Upper lobe of right lung (tissue), 1 donor: ENCODE results near the gene KIF14. TPM values are rescaled to one million over a fixed set of nuclear protein-coding genes. Genes with fewer than 3 reads are reported as not detected.

Experiments used
- ATAC-seq: fragments of 200-7000 bp; cut with Tn5 transposase; one replicate; pipeline ENCODE4 v1.9.1; 2020; ENCODE audit warnings: mild to moderate bottlenecking, moderate library complexity
- DNase-seq: peaks from one replicate; pipeline ENCODE4 v3.0.0-alpha.2; 2020
- H3K27ac ChIP-seq: fragments of 200-600 bp; one replicate; pipeline ENCODE4 v1.8.0; 2022
- H3K27me3 ChIP-seq: fragments of 200-600 bp; one replicate; pipeline ENCODE4 v1.8.0; 2022; ENCODE audit warnings: mild to moderate bottlenecking
- H3K36me3 ChIP-seq: fragments of 200-600 bp; one replicate; pipeline ENCODE4 v1.8.0; 2022
- H3K4me1 ChIP-seq: fragments of 200-600 bp; one replicate; pipeline ENCODE4 v1.8.0; 2022
- H3K4me3 ChIP-seq: fragments of 200-600 bp; one replicate; pipeline ENCODE4 v1.8.0; 2022; ENCODE audit warnings: mild to moderate bottlenecking
- H3K9me3 ChIP-seq: fragments of 200-600 bp; one replicate; pipeline ENCODE4 v1.8.0; 2022
- CTCF ChIP-seq: fragments of 200-600 bp; IDR thresholded peaks from one replicate; pipeline ENCODE4 v1.8.0; 2022; ENCODE audit warnings: antibody characterized with exemption
- intact Hi-C: fragments of 100-400 bp; cut with DNase I; formaldehyde crosslinking; loops from one replicate; pipeline ENCODE4 v1.11.0; 2022
- total RNA-seq: library from RNA; stranded (reverse); fragmentation: NEBNext Ultra II Directional; extraction: Animal tissue kit (Norgen Biotek cat#: 25700); gene quantifications from one replicate; pipeline ENCODE4 v1.2.1, GENCODE V29; 2021
- donor health status: DM: no; HTN: yes; CAD: no; lungs with severe emphysema.

KIF14 gene
- total RNA-seq, 1 donor from 2014 or later, result 0.23 TPM

- intact Hi-C loops, result no loop called here
- no peak overlapping the region for H3K27ac ChIP-seq
- no peaks in the 10 kb centered on the region for H3K27me3 ChIP-seq
- ATAC-seq, result no peak
- DNase-seq, result no peak
- no peak overlapping the region for H3K4me3 ChIP-seq
- no peaks in the 10 kb centered on the region for H3K9me3 ChIP-seq
- no peaks in the 10 kb centered on the region for H3K4me1 ChIP-seq
- peaks cover 46% of the 10 kb centered on the region for H3K36me3 ChIP-seq
- TF ChIP-seq CTCF, result no peak
Measured at GRCh38 chr1:200652378-200652777, 31.8 kb upstream of the KIF14 start.

- H3K9me3 ChIP-seq, result no peaks in the 10 kb centered on the region
- ATAC-seq (no peak), DNase-seq (no peak)
- no peak overlapping the region for H3K27ac ChIP-seq
- no peak overlapping the region for H3K4me3 ChIP-seq
- H3K36me3 ChIP-seq, result peaks cover 53% of the 10 kb centered on the region
- intact Hi-C loops, result no loop called here
- no peak for TF ChIP-seq CTCF
- no peaks in the 10 kb centered on the region for H3K27me3 ChIP-seq
- no peaks in the 10 kb centered on the region for H3K4me1 ChIP-seq
Measured at GRCh38 chr1:200646515-200646914, 26.0 kb upstream of the KIF14 start.

DNA sequence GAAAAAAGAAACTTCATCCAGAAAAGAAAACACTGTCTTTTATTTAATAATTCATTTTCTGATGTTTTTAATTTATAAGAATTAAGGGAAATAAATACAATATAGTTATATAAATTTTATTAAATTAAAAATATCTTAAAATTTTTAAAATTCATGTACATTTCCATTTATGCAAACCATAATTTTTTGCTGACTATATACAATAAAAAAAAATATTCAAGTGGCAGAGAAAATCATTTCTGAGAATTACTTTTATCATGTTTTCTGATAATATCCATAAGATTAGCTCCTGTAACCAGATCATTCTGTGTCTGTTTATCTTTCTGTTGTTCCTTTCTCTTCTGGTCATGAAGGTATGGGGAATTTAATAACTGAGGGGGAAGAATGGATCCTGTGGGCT is 23.5 kb upstream of the KIF14 start:
- no peak for DNase-seq
- Histone ChIP-seq H3K27me3 (no peaks in the 10 kb centered on the region), H3K4me1 (peaks cover 5% of the 10 kb centered on the region), H3K27ac (no peak overlapping the region), H3K4me3 (no peak overlapping the region), H3K9me3 (no peaks in the 10 kb centered on the region), H3K36me3 (peaks cover 40% of the 10 kb centered on the region)
- ATAC-seq, result no peak
- no peak for TF ChIP-seq CTCF
- intact Hi-C loops, result no loop called here

DNA sequence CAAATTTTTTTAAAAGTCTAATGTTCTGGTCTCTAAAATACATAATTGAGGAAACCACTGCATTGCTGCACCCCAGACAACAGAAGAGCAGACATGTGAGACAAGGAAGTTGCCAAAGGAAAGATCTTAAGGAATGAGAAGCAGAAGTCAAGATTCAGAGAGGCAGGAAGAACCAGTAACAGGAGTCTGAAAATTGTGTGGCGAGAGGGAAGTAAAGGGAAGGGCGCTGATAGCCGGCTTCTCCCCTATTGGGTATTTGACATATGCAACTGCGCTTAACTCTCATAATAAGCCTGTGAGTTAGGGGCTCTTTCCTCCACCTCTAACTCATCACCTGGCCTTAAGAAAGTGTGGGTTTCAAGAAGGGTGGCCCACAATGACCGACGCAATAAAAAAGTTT is 21.9 kb upstream of the KIF14 start:
- no peak for TF ChIP-seq CTCF
- DNase-seq (no peak), ATAC-seq (peak; percentile 83)
- no peaks in the 10 kb centered on the region for H3K9me3 ChIP-seq
- peak overlapping the region; percentile 25 for H3K27ac ChIP-seq
- H3K4me3 ChIP-seq, result no peak overlapping the region
- H3K4me1 ChIP-seq, result peaks cover 5% of the 10 kb centered on the region
- intact Hi-C loops, result no loop called here
- no peaks in the 10 kb centered on the region for H3K27me3 ChIP-seq
- peaks cover 30% of the 10 kb centered on the region for H3K36me3 ChIP-seq

GRCh38 chr1:200640963-200641401 is 20.4 kb upstream of the KIF14 start:
- Histone ChIP-seq H3K9me3 (no peaks in the 10 kb centered on the region), H3K4me1 (peaks cover 5% of the 10 kb centered on the region), H3K36me3 (peaks cover 22% of the 10 kb centered on the region), H3K27ac (no peak overlapping the region), H3K4me3 (no peak overlapping the region), H3K27me3 (no peaks in the 10 kb centered on the region)
- DNase-seq, result no peak
- no peak for TF ChIP-seq CTCF
- no peak for ATAC-seq
- intact Hi-C loops, result no loop called here

DNA sequence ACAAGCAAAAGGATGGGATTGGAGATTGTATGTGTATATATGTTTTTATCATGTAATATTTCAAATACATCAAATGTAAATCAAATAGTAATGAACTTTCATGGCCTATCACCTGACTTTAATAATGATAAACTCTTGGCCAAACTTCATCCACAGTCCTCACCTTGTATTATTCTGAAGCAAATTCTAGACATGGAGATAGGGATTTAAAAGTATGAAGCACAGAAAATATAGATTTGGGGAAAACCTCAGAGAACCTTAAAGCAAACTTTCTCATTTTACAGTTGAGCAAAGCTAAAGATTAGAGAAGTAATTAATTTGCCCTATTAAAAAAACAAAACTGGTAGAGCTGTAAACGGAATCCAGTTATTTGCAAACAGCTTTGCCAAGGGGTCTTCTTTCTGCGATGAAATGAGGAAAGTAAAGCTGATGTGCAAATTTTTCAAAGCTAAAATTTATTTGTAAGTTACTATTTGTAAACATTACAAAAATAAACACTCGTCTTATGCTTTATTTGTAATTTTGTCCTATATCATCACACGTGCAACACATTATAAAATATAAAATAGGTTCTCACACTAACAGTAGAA is 19.9 kb upstream of the KIF14 start:
- Histone ChIP-seq H3K4me3 (no peak overlapping the region), H3K4me1 (peaks cover 5% of the 10 kb centered on the region), H3K27ac (peak overlapping the region; percentile 37), H3K27me3 (no peaks in the 10 kb centered on the region), H3K9me3 (no peaks in the 10 kb centered on the region), H3K36me3 (peaks cover 17% of the 10 kb centered on the region)
- intact Hi-C loops, result no loop called here
- DNase-seq, result no peak
- no peak for TF ChIP-seq CTCF
- ATAC-seq, result no peak
